Colonic mucosa (tissue), 4 donors: ENCODE results near the gene CERS1. TPM values are rescaled to one million over a fixed set of nuclear protein-coding genes. Genes with fewer than 3 reads are reported as not detected.

ENCODE experiments used
- DNase-seq: peaks from one replicate; pipeline ENCODE4 v3.0.0-alpha.2; 2020
- H3K27ac ChIP-seq: fragments of 200-600 bp; one replicate; pipeline ENCODE4 v1.8.0; 2021
- H3K27me3 ChIP-seq: fragments of 200-600 bp; one replicate; pipeline ENCODE4 v1.8.0; 2021
- H3K36me3 ChIP-seq: fragments of 200-600 bp; one replicate; pipeline ENCODE4 v1.8.0; 2021
- H3K4me1 ChIP-seq: fragments of 200-600 bp; one replicate; pipeline ENCODE4 v1.8.0; 2021; ENCODE audit warnings: mild to moderate bottlenecking
- H3K4me3 ChIP-seq: fragments of 200-600 bp; one replicate; pipeline ENCODE4 v1.8.0; 2021
- H3K9ac ChIP-seq, 2 donors: one replicate each; pipeline ENCODE4 v1.7.0; 2013; ENCODE audit warnings: control low read depth in 2 of 2, low read depth in 2 of 2, low read length in 2 of 2
- H3K9me3 ChIP-seq: fragments of 200-600 bp; one replicate; pipeline ENCODE4 v1.8.0; 2021
- intact Hi-C: fragments of 100-400 bp; cut with DNase I; formaldehyde crosslinking; loops from one replicate; pipeline ENCODE4 v1.14.1; 2022
- total RNA-seq, 2 donors: library from RNA; stranded (reverse); fragmentation: NEBNext Ultra II Directional in 1 of 2; extraction: Animal tissue kit (Norgen Biotek cat#: 25700) in 1 of 2; gene quantifications; one replicate each; pipeline ENCODE4 v1.2.1, GENCODE V29; 2021
- TF ChIP-seq, protein P1 (sequence below): fragments of 200-600 bp; IDR thresholded peaks from one replicate; pipeline ENCODE4 v1.8.0; 2022; ENCODE audit warnings: antibody characterized with exemption, mild to moderate bottlenecking
- donor health status: healthy.
- donor health status: DM: no; HTN: no; CAD: no.
- donor health status: DM: no; HTN: no; CAD: no.

The CERS1 gene
- total RNA-seq, 2 donors from 2014 or later, result 0.15 to 0.58 TPM

DNA sequence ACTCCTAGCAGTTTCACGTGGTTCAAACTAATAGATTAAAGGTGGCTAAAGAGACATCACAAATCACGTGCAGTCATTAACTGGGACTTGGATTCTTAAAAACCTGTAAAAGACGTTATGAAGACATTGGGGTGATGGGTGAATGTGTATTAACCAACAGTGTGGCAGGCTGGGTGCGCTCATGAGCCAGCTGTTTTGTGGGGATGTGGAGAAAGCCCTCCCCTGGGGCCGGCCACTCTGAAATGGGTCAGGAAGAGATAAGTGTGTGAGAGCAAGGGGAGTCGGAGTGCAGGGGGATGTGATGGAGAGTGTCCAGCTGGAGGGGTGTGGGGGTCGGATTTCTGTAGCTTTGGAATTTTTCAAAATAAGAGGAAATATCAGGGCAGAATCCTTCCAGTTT, 53.8 kb downstream of the CERS1 start:
- intact Hi-C loops, result loop anchor here (10.0 kb wide), 2 partner anchors 157 to 387 kb away; partner anchors contain the start of gene CRTC1
- peaks cover 13% of the 10 kb centered on the region for H3K4me1 ChIP-seq

DNA sequence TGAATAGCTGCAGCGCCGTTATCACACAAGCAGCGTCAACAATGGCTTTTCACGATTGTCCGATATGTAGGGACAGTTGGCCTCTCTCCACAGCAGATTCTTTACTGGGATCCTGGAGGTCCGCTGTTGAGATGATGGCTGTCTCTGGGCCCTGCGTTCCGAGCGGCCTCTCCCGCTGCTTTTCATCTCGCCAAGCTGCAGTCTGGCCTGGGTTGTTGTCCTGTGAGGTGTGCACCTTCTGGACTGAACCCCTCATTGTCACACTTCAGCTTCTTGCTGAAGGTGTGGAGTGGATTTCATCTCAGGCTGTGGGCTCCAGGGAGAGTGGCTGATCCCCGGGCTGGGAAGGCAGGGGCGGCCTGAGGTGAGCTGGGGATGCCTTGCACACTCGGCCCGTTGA, 54.6 kb downstream of the CERS1 start:
- intact Hi-C loops, result loop anchor here (10.0 kb wide), 2 partner anchors 157 to 387 kb away; partner anchors contain the start of gene CRTC1
- H3K9me3 ChIP-seq, result no peaks in the 10 kb centered on the region
- no peak overlapping the region for H3K4me3 ChIP-seq
- H3K9ac ChIP-seq, result no peak overlapping the region
- TF ChIP-seq, protein P1, sequence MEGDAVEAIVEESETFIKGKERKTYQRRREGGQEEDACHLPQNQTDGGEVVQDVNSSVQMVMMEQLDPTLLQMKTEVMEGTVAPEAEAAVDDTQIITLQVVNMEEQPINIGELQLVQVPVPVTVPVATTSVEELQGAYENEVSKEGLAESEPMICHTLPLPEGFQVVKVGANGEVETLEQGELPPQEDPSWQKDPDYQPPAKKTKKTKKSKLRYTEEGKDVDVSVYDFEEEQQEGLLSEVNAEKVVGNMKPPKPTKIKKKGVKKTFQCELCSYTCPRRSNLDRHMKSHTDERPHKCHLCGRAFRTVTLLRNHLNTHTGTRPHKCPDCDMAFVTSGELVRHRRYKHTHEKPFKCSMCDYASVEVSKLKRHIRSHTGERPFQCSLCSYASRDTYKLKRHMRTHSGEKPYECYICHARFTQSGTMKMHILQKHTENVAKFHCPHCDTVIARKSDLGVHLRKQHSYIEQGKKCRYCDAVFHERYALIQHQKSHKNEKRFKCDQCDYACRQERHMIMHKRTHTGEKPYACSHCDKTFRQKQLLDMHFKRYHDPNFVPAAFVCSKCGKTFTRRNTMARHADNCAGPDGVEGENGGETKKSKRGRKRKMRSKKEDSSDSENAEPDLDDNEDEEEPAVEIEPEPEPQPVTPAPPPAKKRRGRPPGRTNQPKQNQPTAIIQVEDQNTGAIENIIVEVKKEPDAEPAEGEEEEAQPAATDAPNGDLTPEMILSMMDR, result no peak
- H3K27ac ChIP-seq, result no peak overlapping the region
- no peaks in the 10 kb centered on the region for H3K36me3 ChIP-seq
- H3K4me1 ChIP-seq, result peaks cover 13% of the 10 kb centered on the region
- no peaks in the 10 kb centered on the region for H3K27me3 ChIP-seq
- no peak for DNase-seq

More for the DNA sequence above, 53.8 kb downstream of the CERS1 start:
- no peaks in the 10 kb centered on the region for H3K36me3 ChIP-seq
- no peaks in the 10 kb centered on the region for H3K9me3 ChIP-seq
- DNase-seq, result no peak
- no peak overlapping the region for H3K27ac ChIP-seq
- H3K27me3 ChIP-seq, result no peaks in the 10 kb centered on the region
- H3K4me3 ChIP-seq, result no peak overlapping the region
- H3K9ac ChIP-seq, result no peak overlapping the region
- TF ChIP-seq, protein P1, result no peak

DNA sequence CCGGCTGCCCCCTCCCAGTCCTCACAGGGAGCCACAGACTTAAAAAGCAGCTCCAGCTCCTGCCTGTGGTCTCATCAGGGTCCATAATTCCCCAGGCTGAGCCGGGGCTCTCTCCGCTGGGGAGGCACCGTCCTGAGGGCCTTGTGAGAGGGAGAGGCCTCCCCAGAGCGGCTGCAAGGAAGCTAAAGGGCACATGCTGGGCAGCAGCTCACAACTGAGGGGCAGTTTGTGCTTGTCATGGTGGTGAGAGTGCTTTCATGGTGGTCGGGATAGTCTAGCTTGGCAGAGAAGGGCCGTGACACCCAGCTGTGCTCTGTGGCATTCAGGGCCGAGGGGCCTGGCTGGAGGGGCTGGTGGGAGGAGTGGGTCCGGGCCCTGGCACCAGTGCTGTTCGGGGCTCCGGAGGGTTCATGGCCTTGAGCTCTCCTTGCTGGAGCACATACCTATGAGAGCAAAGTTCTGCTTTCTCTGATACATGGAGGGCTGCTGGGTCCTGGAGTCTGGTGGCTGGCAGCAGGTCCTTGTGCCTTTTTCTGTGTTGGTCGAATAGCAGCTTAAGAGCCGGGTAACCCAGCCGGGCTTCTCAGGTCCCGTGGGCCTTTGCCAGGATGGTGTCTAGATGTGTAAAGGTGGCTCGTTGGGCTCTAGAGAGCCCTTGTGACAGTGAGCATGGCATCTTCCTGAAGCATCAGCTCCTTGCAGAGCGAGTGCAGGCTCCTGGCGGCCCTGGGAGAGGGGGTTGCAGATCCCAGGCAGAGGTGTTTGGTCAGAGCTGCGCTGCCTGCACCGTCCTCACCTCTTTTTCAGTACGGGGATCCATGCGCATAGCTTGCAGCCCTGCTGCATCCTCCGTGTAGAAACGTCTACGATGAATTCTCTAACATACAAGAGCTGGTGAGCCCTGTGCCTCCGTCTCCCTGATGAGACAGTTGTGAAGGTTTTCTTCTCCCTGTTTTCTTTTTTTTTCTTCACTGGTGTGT, 55.4 kb downstream of the CERS1 start:
- H3K4me3 ChIP-seq, result no peak overlapping the region
- no peaks in the 10 kb centered on the region for H3K36me3 ChIP-seq

DNA sequence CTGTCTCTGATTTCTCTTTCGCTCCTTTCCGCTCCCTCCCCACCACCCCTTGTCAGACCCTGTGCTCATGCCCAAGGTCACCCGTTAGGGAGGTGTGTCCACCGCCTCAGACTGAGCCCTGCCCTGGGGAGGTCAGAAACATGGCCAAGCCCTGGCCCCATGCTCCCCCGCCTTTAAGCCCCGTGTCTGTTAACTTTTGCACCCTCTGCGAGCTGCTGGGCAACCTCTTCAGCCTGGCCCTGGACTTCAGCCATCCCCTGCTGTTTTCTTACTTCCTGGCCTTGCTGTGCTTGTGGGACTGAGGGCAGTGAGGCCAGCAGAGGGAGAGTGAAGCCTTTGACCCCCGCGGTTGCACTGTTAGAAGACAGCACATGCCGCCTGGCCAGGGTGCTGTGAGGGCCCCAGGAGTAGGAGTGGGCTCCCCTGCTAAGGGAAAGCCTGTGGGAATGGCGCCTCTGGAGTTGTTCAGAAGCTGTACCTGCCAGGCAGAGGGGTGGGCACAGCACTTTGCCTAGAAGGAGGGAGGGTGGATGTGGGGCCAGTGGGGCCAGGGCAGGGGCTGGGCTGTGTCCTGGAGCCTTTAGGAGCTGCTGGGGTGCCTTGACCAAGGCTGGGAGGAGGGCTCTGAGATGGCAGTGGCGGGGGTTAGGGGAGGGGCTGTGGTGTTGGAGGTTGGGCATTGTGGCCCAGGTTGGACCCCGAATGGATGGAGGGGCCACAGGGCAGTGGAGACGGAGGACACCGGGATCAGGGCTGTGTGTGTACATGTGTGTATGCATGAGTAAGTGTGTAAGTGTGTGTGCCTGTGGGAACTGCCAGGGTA, 56.3 kb downstream of the CERS1 start:
- Histone ChIP-seq H3K4me3 (no peak overlapping the region), H3K36me3 (no peaks in the 10 kb centered on the region), H3K27me3 (no peaks in the 10 kb centered on the region), H3K9me3 (no peaks in the 10 kb centered on the region), H3K27ac (no peak overlapping the region), H3K9ac (peak overlapping the region in 1 of 2 donors; percentile 20), H3K4me1 (peaks cover 13% of the 10 kb centered on the region)
- TF ChIP-seq, protein P1, result no peak
- no peak for DNase-seq
- intact Hi-C loops, result loop anchor here (10.0 kb wide), 2 partner anchors 155 to 385 kb away; partner anchors contain the start of gene CRTC1

More for the DNA sequence above, 55.4 kb downstream of the CERS1 start:
- H3K27ac ChIP-seq, result no peak overlapping the region
- H3K27me3 ChIP-seq, result no peaks in the 10 kb centered on the region
- TF ChIP-seq, protein P1, result no peak
- H3K9ac ChIP-seq, result no peak overlapping the region
- peaks cover 13% of the 10 kb centered on the region for H3K4me1 ChIP-seq
- intact Hi-C loops, result loop anchor here (10.0 kb wide), 2 partner anchors 156 to 386 kb away; partner anchors contain the start of gene CRTC1
- no peak for DNase-seq
- H3K9me3 ChIP-seq, result no peaks in the 10 kb centered on the region

DNA sequence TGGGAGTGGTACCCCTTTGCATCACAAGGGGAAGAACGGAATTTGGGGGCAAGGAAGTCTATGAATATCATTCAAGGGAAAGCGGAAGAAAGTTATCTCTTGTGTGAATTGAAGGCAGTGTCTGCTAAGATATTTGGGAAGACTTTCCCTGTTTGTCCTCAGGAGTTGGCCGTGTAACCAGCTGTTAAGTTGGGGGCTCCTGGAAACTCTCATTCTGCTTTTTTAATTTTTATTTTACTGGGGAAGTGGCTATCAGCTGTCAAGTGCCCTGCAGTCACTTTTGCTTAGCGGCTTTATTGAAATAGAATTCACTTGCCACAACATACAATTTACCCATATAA, 61.3 kb downstream of the CERS1 start:
- DNase-seq, result no peak
- Histone ChIP-seq H3K9me3 (no peaks in the 10 kb centered on the region), H3K27ac (peak overlapping the region; percentile 69), H3K27me3 (no peaks in the 10 kb centered on the region), H3K4me1 (peaks cover 5% of the 10 kb centered on the region), H3K9ac (peak overlapping the region in 1 of 2 donors; percentile 99), H3K4me3 (no peak overlapping the region), H3K36me3 (no peaks in the 10 kb centered on the region)
- TF ChIP-seq, protein P1, result no peak
- intact Hi-C loops, result no loop called here
